ENCODE data around the gene LIPI.

DNA sequence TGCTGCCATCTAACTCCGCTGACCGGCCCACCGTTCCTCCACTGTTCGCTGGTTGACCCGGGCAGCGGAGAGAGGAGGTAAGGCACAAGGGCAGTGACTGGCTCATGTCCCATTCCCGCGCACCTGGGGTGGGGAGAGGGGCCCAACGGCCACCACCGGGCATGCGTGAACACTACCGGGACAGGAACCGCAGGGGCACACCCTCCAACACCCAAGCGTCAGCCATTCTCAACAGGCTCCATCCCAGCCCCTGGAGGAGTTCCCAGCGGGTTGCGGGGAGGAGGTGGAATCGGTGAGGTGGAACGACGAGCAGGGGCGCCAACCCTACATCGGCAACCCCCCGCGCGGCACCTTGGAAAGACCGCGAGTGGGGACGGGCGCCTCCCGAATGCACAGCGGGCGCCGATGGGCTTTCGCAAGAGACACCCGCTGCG, 126.7 kb downstream of the LIPI start:
- TF ChIP-seq, protein P1, sequence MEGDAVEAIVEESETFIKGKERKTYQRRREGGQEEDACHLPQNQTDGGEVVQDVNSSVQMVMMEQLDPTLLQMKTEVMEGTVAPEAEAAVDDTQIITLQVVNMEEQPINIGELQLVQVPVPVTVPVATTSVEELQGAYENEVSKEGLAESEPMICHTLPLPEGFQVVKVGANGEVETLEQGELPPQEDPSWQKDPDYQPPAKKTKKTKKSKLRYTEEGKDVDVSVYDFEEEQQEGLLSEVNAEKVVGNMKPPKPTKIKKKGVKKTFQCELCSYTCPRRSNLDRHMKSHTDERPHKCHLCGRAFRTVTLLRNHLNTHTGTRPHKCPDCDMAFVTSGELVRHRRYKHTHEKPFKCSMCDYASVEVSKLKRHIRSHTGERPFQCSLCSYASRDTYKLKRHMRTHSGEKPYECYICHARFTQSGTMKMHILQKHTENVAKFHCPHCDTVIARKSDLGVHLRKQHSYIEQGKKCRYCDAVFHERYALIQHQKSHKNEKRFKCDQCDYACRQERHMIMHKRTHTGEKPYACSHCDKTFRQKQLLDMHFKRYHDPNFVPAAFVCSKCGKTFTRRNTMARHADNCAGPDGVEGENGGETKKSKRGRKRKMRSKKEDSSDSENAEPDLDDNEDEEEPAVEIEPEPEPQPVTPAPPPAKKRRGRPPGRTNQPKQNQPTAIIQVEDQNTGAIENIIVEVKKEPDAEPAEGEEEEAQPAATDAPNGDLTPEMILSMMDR (IDR thresholded peaks at IDR 0.05): no peak
- no peak for TF ChIP-seq ZFX (IDR thresholded peaks at IDR 0.05; ENCODE audit: borderline replicate concordance)
